ENCODE results near the gene EYS. TPM values are rescaled to one million over a fixed set of nuclear protein-coding genes. Genes with fewer than 3 reads are reported as not detected.

EYS gene
- total RNA-seq, 3 donors from 2014 or later = 0.16 to 0.61 (median 0.60) TPM

DNA sequence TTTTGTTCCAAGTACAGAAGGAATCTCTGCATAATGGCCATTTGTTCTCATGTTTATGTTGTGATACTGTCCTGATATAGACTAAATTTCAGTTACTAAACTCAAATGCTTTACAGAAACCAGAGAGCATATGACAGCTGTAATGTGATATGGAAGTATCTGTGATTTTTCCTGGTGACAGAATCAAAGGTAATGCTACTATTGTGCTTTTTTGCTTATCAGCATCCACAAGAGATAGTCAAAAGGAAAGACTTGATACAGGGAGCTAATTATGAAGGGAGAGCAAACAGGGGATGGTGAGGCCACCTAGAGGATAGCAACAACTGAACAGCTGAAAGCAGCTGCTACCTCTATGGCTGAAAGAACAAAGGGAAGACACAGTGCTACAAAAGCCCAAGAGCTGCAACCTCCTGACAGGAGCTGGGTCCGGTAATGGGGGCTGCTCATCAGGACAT lies 1890.0 kb downstream of the EYS start:
- Histone ChIP-seq H3K36me3 (ENCODE audit: low read depth) (no peaks in the 10 kb centered on the region), H3K4me1 (ENCODE audit: low read depth) (no peaks in the 10 kb centered on the region), H3K9me3 (no peaks in the 10 kb centered on the region), H3K4me3 (no peak overlapping the region)
- intact Hi-C loops (cut with DNase I, micrococcal nuclease) = no loop called here
- ATAC-seq = no peak
- no peak for DNase-seq
- TF ChIP-seq, protein P1, sequence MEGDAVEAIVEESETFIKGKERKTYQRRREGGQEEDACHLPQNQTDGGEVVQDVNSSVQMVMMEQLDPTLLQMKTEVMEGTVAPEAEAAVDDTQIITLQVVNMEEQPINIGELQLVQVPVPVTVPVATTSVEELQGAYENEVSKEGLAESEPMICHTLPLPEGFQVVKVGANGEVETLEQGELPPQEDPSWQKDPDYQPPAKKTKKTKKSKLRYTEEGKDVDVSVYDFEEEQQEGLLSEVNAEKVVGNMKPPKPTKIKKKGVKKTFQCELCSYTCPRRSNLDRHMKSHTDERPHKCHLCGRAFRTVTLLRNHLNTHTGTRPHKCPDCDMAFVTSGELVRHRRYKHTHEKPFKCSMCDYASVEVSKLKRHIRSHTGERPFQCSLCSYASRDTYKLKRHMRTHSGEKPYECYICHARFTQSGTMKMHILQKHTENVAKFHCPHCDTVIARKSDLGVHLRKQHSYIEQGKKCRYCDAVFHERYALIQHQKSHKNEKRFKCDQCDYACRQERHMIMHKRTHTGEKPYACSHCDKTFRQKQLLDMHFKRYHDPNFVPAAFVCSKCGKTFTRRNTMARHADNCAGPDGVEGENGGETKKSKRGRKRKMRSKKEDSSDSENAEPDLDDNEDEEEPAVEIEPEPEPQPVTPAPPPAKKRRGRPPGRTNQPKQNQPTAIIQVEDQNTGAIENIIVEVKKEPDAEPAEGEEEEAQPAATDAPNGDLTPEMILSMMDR (IDR thresholded peaks at IDR 0.05) = no peak

DNA sequence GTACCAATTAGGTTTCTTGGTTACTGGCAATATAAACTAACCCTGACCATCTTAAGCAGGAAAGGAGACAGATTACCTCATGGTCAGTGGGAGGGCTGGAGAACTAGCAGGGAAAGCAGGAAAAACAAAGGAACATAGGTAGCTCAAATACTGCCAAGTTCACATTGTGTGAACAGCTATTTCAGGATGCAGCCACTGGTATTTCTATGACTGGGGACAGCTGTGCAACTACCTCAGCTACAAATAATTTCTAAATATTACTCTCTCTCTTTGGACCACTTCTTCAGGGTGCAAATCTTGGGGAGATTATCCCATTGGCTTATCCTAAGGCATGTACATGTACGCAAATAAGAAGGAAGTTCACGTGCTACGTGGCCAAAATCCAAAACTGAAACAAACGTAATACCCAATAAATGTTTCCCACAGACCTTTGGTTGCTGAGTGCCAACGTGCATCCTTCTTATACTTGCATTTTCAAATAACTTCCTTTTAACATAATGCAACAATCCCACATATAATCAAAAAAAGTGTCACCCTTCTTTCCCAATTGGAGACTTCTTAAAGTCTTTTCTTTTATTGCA lies 1890.5 kb downstream of the EYS start:
- no peak overlapping the region for H3K4me3 ChIP-seq
- ATAC-seq (no peak), DNase-seq (no peak)
- no peaks in the 10 kb centered on the region for H3K4me1 ChIP-seq (ENCODE audit: low read depth)
- TF ChIP-seq, protein P1 (IDR thresholded peaks at IDR 0.05) = no peak
- no peaks in the 10 kb centered on the region for H3K36me3 ChIP-seq (ENCODE audit: low read depth)
- intact Hi-C loops (cut with DNase I, micrococcal nuclease) = no loop called here
- no peaks in the 10 kb centered on the region for H3K9me3 ChIP-seq

DNA sequence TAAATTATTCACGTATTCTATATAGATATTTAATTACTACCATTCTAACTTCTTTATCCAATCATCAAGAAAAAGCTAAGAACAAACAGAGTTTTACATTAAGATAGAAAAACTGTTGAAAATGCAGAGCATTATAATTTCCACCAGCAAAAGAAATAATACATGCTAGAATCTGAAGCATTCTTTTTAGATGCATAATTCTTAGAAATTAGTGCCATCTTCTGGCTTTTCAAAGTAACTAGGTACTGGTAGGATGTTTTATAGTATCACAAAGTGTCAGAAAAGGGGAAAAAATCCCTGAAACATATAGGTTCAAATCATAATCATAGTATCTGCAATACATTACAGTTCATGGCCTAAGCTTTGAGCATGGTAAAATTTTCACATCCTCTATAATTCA lies 1892.6 kb downstream of the EYS start:
- ATAC-seq (no peak), DNase-seq (no peak)
- no peak overlapping the region for H3K4me3 ChIP-seq
- no peaks in the 10 kb centered on the region for H3K4me1 ChIP-seq (ENCODE audit: low read depth)
- H3K9me3 ChIP-seq = no peaks in the 10 kb centered on the region
- TF ChIP-seq, protein P1 (IDR thresholded peaks at IDR 0.05) = no peak
- H3K36me3 ChIP-seq (ENCODE audit: low read depth) = no peaks in the 10 kb centered on the region
- intact Hi-C loops (cut with DNase I, micrococcal nuclease) = no loop called here

DNA sequence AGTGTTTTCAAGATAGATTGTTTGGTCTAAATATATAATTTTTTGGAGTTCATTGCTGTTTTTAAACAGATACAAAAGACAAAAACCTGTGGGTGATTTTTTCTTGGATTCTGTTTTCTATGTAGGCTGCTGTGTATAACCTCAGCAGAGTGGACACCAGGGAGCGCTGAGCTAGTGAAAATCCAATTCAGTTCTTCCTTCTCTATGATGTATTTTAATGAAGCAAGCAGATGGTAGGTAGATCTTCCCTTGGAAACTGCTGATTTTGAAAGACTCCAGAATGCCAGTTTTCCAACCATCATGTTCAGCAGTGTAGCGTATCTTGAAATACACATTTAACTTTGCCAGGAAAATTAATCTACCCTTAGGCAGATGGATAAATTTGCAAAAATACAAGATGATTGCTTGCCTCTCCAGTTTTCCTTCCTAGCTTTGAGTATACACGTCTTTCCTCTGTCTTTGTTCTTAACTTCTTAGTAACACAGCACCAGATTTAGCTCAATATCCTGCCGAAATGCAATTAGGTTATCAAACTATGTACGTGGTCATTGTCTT lies 1893.4 kb downstream of the EYS start:
- Histone ChIP-seq H3K9me3 (no peaks in the 10 kb centered on the region), H3K4me1 (ENCODE audit: low read depth) (no peaks in the 10 kb centered on the region), H3K36me3 (ENCODE audit: low read depth) (no peaks in the 10 kb centered on the region), H3K4me3 (no peak overlapping the region)
- DNase-seq = no peak
- TF ChIP-seq, protein P1 (IDR thresholded peaks at IDR 0.05) = no peak
- intact Hi-C loops (cut with DNase I, micrococcal nuclease) = no loop called here
- no peak for ATAC-seq

DNA sequence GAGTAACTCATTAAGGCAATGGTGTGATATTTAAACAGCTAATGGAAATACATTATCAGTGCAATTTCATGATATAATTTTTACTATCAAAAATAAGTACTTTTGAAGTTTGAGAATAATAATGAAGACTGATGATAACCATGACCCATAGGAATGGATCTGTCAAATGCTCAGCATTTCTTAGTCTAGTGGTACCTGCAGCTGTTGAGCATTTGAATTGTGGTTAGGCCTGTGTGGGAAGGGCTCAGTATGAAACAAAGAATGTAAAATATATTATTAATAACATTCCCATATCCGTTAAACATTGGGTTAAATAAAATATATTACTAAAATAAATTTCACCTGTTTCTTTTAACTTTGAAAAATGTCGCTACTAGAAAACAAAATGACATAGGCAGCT lies 1898.5 kb downstream of the EYS start:
- Histone ChIP-seq H3K4me1 (ENCODE audit: low read depth) (no peaks in the 10 kb centered on the region), H3K36me3 (ENCODE audit: low read depth) (no peaks in the 10 kb centered on the region), H3K4me3 (no peak overlapping the region), H3K9me3 (no peaks in the 10 kb centered on the region)
- no peak for DNase-seq
- intact Hi-C loops (cut with DNase I, micrococcal nuclease) = no loop called here
- no peak for ATAC-seq
- TF ChIP-seq, protein P1 (IDR thresholded peaks at IDR 0.05) = no peak

All from mucosa of descending colon (tissue), 3 donors.